ENCODE measurements around the gene LAPTM5. TPM values are rescaled to one million over a fixed set of nuclear protein-coding genes. Genes with fewer than 3 reads are reported as not detected.
A peak's percentile ranks its signal among the peaks of the same experiment; 100 is the strongest.

Gene LAPTM5
- total and polyA plus RNA-seq, 2 of the 8 experiments (the other 6 are each of a cell fraction or from before 2014, with no cell fraction given): 0.37 to 1.4 TPM

DNA sequence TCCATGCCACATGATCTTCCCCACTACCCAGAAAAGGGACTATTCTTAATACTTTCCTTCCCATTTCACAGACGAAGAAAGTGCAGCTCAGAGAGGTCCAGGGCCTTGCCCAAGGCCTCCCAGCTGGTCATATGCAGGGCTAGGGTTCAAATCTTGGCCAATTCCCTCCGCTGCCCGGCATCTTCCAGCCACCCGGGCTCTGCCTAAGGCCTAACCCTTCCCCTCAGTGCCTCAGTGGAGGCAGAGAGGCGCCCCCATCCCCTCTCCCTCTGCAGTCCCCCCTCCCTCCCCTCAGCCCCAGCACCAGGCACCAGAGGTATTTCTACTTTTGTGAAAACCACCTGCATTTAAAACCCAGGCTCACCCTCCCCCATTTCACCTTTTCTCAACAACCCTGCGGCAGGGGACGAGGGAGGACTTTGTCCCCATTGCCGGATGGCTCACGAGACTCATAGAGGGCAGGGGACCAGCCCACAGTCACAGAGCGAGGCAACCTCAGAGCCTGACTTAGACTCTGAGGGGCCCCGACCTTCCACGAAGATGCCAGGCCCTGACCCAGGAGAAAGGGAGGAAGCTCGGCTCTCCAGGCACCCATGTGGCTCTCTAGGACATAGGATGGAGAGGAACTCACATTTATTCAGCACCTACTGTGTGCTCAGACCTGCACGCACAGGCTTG, 12.3 kb downstream of the LAPTM5 start:
- Histone ChIP-seq H2BK20ac (ENCODE audit: low read length) (peak overlapping the region; percentile 86; the same call in 1 of the 2 replicates), H3K4ac (replicated peaks; ENCODE audit: insufficient read length, low read depth, low read length) (no peak overlapping the region), H4K20me1 (replicated peaks in 1 of 2; ENCODE audit: control insufficient read depth in 1 of 2, insufficient read depth in 2 of 2, low read length in 2 of 2) (no peaks in the 10 kb centered on the region), H3K18ac (ENCODE audit: extremely low read depth, low read length) (no peak overlapping the region), H3K9me3 (ENCODE audit: insufficient read depth in 2 of 2, low read depth in 1 of 2, low read length in 1 of 2) (no peaks in the 10 kb centered on the region), H3K36me3 (ENCODE audit: control insufficient read depth in 2 of 4, insufficient read depth in 4 of 4, low read length in 3 of 4) (no peaks in the 10 kb centered on the region), H3K23me2 (ENCODE audit: low read depth, low read length) (no peaks in the 10 kb centered on the region; the same call in 1 of the 2 replicates), H3K9ac (replicated peaks in 1 of 4; ENCODE audit: extremely low read depth in 1 of 4, low read depth in 3 of 4, low read length in 3 of 4) (no peak overlapping the region), H2BK5ac (ENCODE audit: low read depth, low read length) (peak overlapping the region; percentile 56; the same call in 1 of the 2 replicates), H2BK120ac (replicated peaks; ENCODE audit: low read depth, low read length) (no peak overlapping the region), H4K5ac (ENCODE audit: insufficient read length, low read depth, low read length) (no peak overlapping the region), H3K14ac (ENCODE audit: insufficient read length) (no peak overlapping the region), H3K4me3 (ENCODE audit: extremely low read depth in 1 of 4, insufficient read depth in 2 of 4, low read depth in 3 of 4, low read length in 4 of 4) (no peak overlapping the region), H3K79me2 (ENCODE audit: control insufficient read depth in 1 of 2, insufficient read depth in 2 of 2, low read length in 2 of 2) (no peaks in the 10 kb centered on the region), H3K4me1 (replicated peaks in 1 of 4; ENCODE audit: control insufficient read depth in 3 of 4, insufficient read depth in 4 of 4, low read length in 3 of 4) (peaks cover 0 to 15% (median 3%) of the 10 kb centered on the region in 4 experiments; a peak in 6 of 7 replicates), H4K91ac (replicated peaks; ENCODE audit: insufficient read length, low read length) (peak overlapping the region; percentile 31), H3K27ac (ENCODE audit: low read depth, low read length) (no peak overlapping the region), H3K79me1 (ENCODE audit: low read depth, low read length) (no peaks in the 10 kb centered on the region), H3K56ac (replicated peaks; ENCODE audit: insufficient read length, low read depth, low read length) (no peak overlapping the region), H4K8ac (ENCODE audit: extremely low read depth, insufficient read depth, low read length) (peak overlapping the region; percentile 43; the same call in 1 of the 2 replicates), H3K27me3 (replicated peaks in 1 of 4; ENCODE audit: control insufficient read depth in 3 of 4, extremely low read depth in 1 of 4, insufficient read depth in 3 of 4, low read length in 3 of 4) (no peaks in the 10 kb centered on the region; a peak in 1 of 7 replicates), H3K23ac (ENCODE audit: insufficient read length) (no peak overlapping the region), H3K4me2 (ENCODE audit: insufficient read depth in 1 of 2, low read depth in 2 of 2, low read length in 2 of 2) (no peak overlapping the region), H2AFZ (ENCODE audit: low read length) (no peak overlapping the region), H2BK12ac (ENCODE audit: low read depth, low read length) (peak overlapping the region; percentile 80; the same call in 1 of the 2 replicates), H2BK15ac (ENCODE audit: low read length) (no peak overlapping the region; the same call in 1 of the 2 replicates), H2AK5ac (ENCODE audit: low read depth, low read length) (no peak overlapping the region)
- ChIA-PET CTCF (ENCODE audit: partially characterized antibody) (interaction anchor here (1.2 to 55.1 kb wide), 3 partner anchors 5 to 184 kb away, joined by 3 to 1640 read pairs (median 1640); partner anchors contain the start of genes LAPTM5 and MATN1), POLR2A (ENCODE audit: partially characterized antibody) (interaction anchor here (0.6 kb wide), 1 partner anchor 29 kb away, joined by 3 read pairs; no protein-coding TSS in a partner anchor)
- 78% methylated on average over 10 of the region's 14 CpGs; no CpG with 5 or more reads in 1 of the 2 experiments for WGBS, 2 experiments (ENCODE audit: extremely low coverage in 1 of 2, insufficient coverage in 1 of 2, insufficient read length in 1 of 2, insufficient replicate concordance in 2 of 2, low coverage in 1 of 2, low lambda C conversion rate in 2 of 2, missing lambda C conversion rate in 1 of 2)
- FAIRE-seq: no peak
- DNase-seq (ENCODE audit: low read depth in 1 of 2, low spot score in 2 of 2): no peak
- TF ChIP-seq, protein P1, sequence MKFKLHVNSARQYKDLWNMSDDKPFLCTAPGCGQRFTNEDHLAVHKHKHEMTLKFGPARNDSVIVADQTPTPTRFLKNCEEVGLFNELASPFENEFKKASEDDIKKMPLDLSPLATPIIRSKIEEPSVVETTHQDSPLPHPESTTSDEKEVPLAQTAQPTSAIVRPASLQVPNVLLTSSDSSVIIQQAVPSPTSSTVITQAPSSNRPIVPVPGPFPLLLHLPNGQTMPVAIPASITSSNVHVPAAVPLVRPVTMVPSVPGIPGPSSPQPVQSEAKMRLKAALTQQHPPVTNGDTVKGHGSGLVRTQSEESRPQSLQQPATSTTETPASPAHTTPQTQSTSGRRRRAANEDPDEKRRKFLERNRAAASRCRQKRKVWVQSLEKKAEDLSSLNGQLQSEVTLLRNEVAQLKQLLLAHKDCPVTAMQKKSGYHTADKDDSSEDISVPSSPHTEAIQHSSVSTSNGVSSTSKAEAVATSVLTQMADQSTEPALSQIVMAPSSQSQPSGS (IDR thresholded peaks at IDR 0.05; ENCODE audit: low read length): no peak
- TF ChIP-seq, protein P2, sequence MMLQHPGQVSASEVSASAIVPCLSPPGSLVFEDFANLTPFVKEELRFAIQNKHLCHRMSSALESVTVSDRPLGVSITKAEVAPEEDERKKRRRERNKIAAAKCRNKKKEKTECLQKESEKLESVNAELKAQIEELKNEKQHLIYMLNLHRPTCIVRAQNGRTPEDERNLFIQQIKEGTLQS (IDR thresholded peaks at IDR 0.05; ENCODE audit: insufficient read depth, low read depth, low read length): no peak
- no peak for TF ChIP-seq SIRT6 (IDR thresholded peaks at IDR 0.05; ENCODE audit: low read length)
- TF ChIP-seq EGR1 (IDR thresholded peaks at IDR 0.05; ENCODE audit: borderline replicate concordance, low read depth, low read length): no peak
- no peak for TF ChIP-seq ZNF274 (IDR thresholded peaks at IDR 0.05; ENCODE audit: borderline replicate concordance, extremely low read depth, low read length)
- TF ChIP-seq CBX8 (IDR thresholded peaks at IDR 0.05; ENCODE audit: borderline replicate concordance, low read depth, low read length): no peak
- no peak for TF ChIP-seq RNF2 (IDR thresholded peaks at IDR 0.05; ENCODE audit: borderline replicate concordance, low read depth, low read length, missing control alignments, poor library complexity, severe bottlenecking)
- no peak for TF ChIP-seq SP4 (IDR thresholded peaks at IDR 0.05; ENCODE audit: low read length)
- no peak for TF ChIP-seq JUN (IDR thresholded peaks at IDR 0.05; ENCODE audit: low read depth, low read length)
- no peak for TF ChIP-seq HDAC6 (IDR thresholded peaks at IDR 0.05; ENCODE audit: low read depth, low read length)
